Urothelium cell line (cell line): ENCODE measurements around the gene CHRM2.

Source experiments
- DNase-seq: peaks from one replicate; pipeline ENCODE4 v3.0.0; 2011; ENCODE audit warnings: low spot score, mixed read lengths
- FAIRE-seq: peaks from 2 replicates; lab custom pipeline; 2011; peaks lifted over from hg19 to GRCh38; lab: Jason Lieb, UNC

CHRM2 gene

GRCh38 chr7:136956232-136956631 is 87.8 kb downstream of the CHRM2 start:
- FAIRE-seq, result no peak
- DNase-seq, result no peak

- no peak for FAIRE-seq
- no peak for DNase-seq
Measured at GRCh38 chr7:136956671-136957070, 88.2 kb downstream of the CHRM2 start.

- FAIRE-seq (no peak), DNase-seq (no peak)
Measured at GRCh38 chr7:136957391-136957790, 88.9 kb downstream of the CHRM2 start.

GRCh38 chr7:136958016-136958415 is 89.6 kb downstream of the CHRM2 start:
- DNase-seq (no peak), FAIRE-seq (no peak)

- FAIRE-seq (no peak), DNase-seq (no peak)
Measured at GRCh38 chr7:136964347-136964746, 95.9 kb downstream of the CHRM2 start.

GRCh38 chr7:136966825-136967224 is 98.4 kb downstream of the CHRM2 start:
- FAIRE-seq (no peak), DNase-seq (no peak)

GRCh38 chr7:136969761-136970160 is 101.3 kb downstream of the CHRM2 start:
- FAIRE-seq, result no peak
- no peak for DNase-seq

GRCh38 chr7:136971776-136972175 is 103.3 kb downstream of the CHRM2 start:
- FAIRE-seq (no peak), DNase-seq (no peak)

- FAIRE-seq, result no peak
Measured at GRCh38 chr7:136976504-136977251, 108.2 kb downstream of the CHRM2 start.

GRCh38 chr7:136993377-136993776 is 124.9 kb downstream of the CHRM2 start:
- no peak for FAIRE-seq
- DNase-seq, result no peak

More at GRCh38 chr7:136976504-136977251, 108.2 kb downstream of the CHRM2 start:
- DNase-seq, result no peak

- DNase-seq, result no peak
- FAIRE-seq, result no peak
Measured at GRCh38 chr7:136997735-136998134, 129.3 kb downstream of the CHRM2 start.

GRCh38 chr7:136998495-136998894 is 130.0 kb downstream of the CHRM2 start:
- no peak for DNase-seq
- no peak for FAIRE-seq

GRCh38 chr7:137000621-137001020 is 132.2 kb downstream of the CHRM2 start:
- no peak for DNase-seq
- FAIRE-seq, result no peak

- FAIRE-seq, result no peak
Measured at GRCh38 chr7:137001041-137001440, 132.6 kb downstream of the CHRM2 start.

GRCh38 chr7:137001478-137001877 is 133.0 kb downstream of the CHRM2 start:
- DNase-seq (no peak), FAIRE-seq (no peak)

More at GRCh38 chr7:137001041-137001440, 132.6 kb downstream of the CHRM2 start:
- DNase-seq, result no peak

- DNase-seq (no peak), FAIRE-seq (no peak)
Measured at GRCh38 chr7:137003086-137003485, 134.6 kb downstream of the CHRM2 start.

GRCh38 chr7:137003566-137003965 is 135.1 kb downstream of the CHRM2 start:
- FAIRE-seq (no peak), DNase-seq (no peak)

GRCh38 chr7:137005873-137006272 is 137.4 kb downstream of the CHRM2 start:
- no peak for DNase-seq
- no peak for FAIRE-seq

GRCh38 chr7:137006293-137006692 is 137.8 kb downstream of the CHRM2 start:
- FAIRE-seq (no peak), DNase-seq (no peak)

- peak; percentile 8 for DNase-seq
- no peak for FAIRE-seq
Measured at GRCh38 chr7:137007001-137007694, 138.7 kb downstream of the CHRM2 start.

GRCh38 chr7:137009404-137009803 is 141.0 kb downstream of the CHRM2 start:
- no peak for FAIRE-seq
- DNase-seq, result no peak

GRCh38 chr7:137015015-137015414 is 146.6 kb downstream of the CHRM2 start:
- no peak for DNase-seq
- no peak for FAIRE-seq
